GM12865 (cell line): ENCODE measurements around the gene COL27A1.

ENCODE experiments used
- DNase-seq: peaks from one replicate; pipeline ENCODE4 v3.0.0; 2010; ENCODE audit warnings: low read depth
- H3K4me3 ChIP-seq: 2 replicates; pipeline ENCODE4 v1.5.1; 2011; ENCODE audit warnings: mild to moderate bottlenecking, low read depth, low read length, control low read depth
- TF ChIP-seq, protein P1 (sequence below): IDR thresholded peaks from 2 replicates; pipeline ENCODE4 v1.5.1; 2011; ENCODE audit warnings: low read length, control low read depth, low read depth, inconsistent platforms; ENCODE audit not compliant: insufficient read depth; ENCODE audit errors: missing control alignments

COL27A1 gene

DNA sequence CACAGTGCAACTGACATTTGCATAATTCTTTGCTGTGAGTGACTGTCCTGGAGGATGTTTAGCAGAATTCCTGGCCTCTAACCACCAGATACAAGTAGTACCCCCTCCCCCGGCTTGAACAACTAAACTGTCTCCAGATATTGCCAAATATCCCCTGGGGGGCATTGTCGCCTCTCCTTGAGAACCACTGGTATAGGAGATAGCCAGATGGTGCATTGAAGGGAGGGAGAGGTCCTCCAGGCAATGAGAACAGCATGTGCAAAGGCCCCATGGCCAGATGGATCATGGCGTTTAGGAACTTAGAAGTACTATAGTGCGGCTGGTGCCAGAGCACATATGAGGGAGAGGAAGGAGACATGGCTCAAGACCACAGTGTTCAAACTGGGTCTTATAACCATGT lies 148.6 kb downstream of the COL27A1 start:
- no peak overlapping the region for H3K4me3 ChIP-seq
- TF ChIP-seq, protein P1, sequence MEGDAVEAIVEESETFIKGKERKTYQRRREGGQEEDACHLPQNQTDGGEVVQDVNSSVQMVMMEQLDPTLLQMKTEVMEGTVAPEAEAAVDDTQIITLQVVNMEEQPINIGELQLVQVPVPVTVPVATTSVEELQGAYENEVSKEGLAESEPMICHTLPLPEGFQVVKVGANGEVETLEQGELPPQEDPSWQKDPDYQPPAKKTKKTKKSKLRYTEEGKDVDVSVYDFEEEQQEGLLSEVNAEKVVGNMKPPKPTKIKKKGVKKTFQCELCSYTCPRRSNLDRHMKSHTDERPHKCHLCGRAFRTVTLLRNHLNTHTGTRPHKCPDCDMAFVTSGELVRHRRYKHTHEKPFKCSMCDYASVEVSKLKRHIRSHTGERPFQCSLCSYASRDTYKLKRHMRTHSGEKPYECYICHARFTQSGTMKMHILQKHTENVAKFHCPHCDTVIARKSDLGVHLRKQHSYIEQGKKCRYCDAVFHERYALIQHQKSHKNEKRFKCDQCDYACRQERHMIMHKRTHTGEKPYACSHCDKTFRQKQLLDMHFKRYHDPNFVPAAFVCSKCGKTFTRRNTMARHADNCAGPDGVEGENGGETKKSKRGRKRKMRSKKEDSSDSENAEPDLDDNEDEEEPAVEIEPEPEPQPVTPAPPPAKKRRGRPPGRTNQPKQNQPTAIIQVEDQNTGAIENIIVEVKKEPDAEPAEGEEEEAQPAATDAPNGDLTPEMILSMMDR: no peak
- DNase-seq: no peak

DNA sequence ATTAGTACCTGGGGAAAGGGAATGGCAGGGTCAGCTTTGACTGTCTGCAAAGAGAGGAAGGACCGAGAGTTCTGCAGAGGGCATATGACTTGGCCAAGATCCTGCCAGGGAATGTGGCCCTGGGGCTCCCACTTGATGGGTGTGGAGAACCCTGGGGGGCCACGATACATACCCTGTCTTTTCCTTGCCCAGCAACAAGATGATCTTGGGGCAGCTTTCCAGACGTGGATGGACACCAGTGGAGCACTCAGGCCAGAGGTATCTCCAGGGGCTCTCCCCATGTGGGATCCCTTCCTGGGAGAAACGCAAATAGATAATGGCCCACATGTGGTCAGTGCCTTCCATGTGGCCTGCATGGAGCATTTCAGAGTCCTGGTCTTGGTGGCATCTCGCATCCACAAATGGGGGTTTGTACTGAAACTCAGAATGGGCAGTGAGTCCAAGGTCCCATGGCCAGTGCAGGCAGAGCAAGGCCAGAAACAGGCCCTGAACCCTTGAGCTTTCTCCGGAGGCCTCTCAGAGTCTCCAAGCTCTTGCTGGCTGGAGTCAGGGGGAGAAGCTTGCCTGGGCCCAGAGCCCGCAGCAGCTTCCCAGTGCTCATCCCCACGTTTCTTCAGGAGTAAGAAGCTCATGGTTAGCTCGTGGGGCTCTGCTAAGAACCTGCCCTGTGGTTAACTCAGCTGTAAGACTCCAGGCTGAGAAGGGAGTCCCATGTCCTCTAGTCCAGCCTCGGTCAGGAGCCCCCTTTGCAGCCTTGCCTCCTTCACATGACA lies 149.3 kb downstream of the COL27A1 start:
- DNase-seq: no peak
- TF ChIP-seq, protein P1: no peak
- no peak overlapping the region for H3K4me3 ChIP-seq

DNA sequence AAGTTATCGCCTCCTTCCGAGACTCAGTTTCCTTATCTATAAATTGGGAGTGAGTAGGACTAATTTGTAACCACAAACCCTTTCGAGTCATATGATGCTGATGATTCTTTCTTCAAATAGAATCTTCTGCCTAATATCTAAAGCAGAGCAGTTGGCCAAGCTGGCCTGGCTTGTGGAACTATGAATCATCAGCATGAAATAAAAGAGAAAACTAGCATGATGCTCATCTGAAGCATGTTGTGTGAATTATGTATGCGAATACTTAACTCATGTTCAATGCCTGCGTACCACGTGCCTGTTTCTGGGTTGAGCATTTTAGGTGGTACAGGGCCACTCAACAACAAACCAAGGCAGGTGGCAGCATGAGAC lies 152.5 kb downstream of the COL27A1 start:
- TF ChIP-seq, protein P1: no peak
- H3K4me3 ChIP-seq: no peak overlapping the region
- DNase-seq: no peak

DNA sequence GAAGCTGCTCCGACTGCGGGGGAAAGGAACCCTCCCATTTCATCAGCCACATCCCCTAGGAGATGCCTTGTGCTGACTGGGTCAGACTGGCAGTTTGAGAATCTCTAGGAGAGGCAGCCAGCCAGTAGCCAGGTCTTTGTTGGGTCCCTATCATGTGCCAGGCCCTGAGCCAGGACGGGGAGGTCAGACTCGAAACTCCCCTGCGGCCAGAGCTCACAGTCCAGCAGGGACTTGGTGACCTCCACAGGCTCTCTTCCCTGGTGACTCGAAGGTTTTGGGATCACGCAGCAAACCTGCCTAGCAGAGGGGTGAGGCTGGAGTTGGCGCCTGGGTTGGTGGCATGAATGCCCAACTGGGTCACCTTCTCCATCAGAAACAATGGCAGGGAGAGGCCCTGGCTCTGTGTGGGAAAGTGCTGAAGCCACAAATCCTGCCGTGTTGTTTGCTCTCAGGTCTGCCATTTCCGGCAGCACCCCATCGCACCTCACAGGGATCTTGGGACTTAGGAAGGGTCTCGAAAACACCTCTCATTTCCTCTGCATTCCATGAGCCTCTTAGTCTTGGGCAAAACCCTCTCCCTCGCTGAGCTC lies 153.1 kb downstream of the COL27A1 start:
- DNase-seq: no peak
- TF ChIP-seq, protein P1: no peak
- H3K4me3 ChIP-seq: no peak overlapping the region

DNA sequence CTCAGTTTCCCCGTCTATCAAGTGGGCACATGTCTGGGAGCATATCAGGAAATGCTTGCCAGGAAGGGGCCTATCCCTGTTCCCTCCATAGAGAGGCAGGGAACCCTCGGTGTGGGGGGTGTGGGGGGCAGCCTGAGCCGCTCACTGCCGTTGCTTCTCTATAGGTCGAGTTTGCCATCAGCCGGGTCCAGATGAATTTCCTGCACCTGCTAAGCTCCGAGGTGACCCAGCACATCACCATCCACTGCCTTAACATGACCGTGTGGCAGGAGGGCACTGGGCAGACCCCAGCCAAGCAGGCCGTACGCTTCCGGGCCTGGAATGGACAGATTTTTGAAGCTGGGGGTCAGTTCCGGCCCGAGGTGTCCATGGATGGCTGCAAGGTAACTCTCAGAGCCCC lies 153.8 kb downstream of the COL27A1 start:
- H3K4me3 ChIP-seq: no peak overlapping the region
- TF ChIP-seq, protein P1: no peak
- no peak for DNase-seq

DNA sequence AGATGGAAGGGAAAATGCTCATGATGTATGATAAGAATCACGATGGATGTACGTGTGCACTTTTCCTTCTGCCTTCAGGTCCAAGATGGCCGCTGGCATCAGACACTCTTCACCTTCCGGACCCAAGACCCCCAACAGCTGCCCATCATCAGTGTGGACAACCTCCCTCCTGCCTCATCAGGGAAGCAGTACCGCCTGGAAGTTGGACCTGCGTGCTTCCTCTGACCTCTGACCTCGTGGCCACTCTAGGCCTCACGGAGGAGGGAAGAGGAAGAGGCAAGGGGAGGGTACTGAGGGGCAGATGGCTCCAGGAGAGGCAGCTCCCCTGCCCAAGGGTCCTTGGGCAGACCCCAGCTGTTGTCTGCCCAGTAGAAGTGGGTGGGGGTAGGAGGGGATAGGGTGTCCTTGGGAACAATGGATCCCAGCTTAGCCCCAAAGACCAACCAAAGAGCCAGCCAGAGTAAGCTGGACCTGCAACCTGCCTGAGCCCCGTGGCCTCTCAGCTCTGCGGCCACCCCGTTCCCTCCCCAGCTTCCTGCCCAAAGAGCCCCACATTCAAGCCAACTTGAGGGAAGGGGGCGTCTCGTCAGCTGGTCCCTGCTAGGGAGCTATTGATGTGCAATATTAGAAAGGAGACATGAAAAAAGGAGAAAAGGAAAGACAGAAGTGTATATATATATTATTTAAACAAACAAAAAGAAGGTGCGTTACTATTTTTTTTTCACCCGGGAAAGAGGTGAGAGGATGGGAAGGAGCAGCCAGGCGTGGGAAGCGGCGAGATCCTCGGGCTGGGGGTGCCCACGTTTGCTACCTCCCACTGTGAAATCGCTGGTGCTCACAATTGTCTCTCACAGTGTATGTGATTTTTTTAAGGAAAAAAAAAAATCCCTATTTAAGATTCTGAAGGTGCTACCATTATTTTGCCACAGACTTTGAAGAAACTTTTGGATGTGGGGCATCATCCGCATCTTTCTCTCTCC lies 155.4 kb downstream of the COL27A1 start:
- TF ChIP-seq, protein P1: no peak
- no peak for DNase-seq

More for the DNA sequence above, 155.4 kb downstream of the COL27A1 start:
- no peak overlapping the region for H3K4me3 ChIP-seq
